HG03558 (cell line): ENCODE results near the gene TXNRD2.
"Not testable (repeated sequence)": the region's sequence is repeated elsewhere in the genome, so short reads cannot be mapped to it uniquely, and the experiment has no call there.

Experiments used
- ATAC-seq: cut with Tn5 transposase; IDR thresholded peaks from one replicate; pipeline ENCODE4 v1.9.1; 2021; ENCODE audit warnings: moderate number of reproducible peaks; ENCODE audit not compliant: unreplicated experiment; ENCODE audit errors: extremely low read depth

TXNRD2 gene

GRCh38 chr22:19910180-19910744, 31.4 kb downstream of the TXNRD2 start:
- ATAC-seq: no peak

GRCh38 chr22:19909350-19910179, 32.1 kb downstream of the TXNRD2 start:
- ATAC-seq: no peak

- ATAC-seq: not testable (repeated sequence)
Measured at GRCh38 chr22:19907902-19908301, 33.7 kb downstream of the TXNRD2 start.

- ATAC-seq: not testable (repeated sequence)
Measured at GRCh38 chr22:19906864-19907263, 34.8 kb downstream of the TXNRD2 start.

DNA sequence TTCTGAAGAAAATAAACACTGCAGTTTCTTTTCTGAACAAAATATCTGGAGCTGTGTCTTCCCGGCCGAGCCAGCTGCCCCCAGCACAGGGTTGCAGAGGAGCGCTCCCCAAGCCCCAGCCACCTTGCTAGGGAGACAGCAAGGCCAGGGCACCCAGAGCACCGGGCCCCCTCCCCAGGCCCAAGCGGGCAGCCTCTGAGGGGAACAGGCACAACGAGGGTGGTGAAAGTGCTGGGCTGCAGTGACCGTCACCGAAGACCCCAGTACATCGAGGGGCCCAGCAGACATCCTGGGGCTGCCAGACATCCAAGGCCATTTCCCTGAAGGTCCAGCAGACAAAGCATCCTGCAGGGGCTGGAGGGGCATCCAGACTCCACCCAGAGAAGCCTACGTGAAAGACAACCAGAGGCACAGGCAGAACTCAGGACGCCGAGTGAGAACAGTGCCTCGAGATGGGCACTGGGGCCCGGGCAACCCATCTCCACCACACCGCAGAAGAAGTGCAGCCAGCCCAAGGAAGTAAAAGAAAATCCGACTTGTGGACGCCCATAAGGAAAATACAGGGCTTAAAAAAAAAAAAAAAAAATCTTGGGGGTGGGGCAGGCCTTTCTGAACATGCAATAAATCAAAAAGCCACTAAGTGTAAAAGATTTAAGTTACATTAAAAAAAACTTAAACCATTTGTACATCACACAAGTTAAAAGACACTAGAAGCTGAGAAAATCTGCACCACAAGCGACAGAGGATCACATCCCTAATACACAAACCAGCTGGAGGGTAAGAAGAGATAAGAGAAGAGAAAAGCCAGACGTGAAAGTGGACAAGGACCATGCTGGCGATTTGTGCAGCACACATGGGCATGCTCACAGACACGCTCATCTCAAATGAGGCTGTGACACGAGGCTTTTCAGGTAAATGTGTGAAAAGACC, 36.0 kb downstream of the TXNRD2 start:
- ATAC-seq: no peak

- ATAC-seq: no peak
Measured at GRCh38 chr22:19904935-19905334, 36.7 kb downstream of the TXNRD2 start.

DNA sequence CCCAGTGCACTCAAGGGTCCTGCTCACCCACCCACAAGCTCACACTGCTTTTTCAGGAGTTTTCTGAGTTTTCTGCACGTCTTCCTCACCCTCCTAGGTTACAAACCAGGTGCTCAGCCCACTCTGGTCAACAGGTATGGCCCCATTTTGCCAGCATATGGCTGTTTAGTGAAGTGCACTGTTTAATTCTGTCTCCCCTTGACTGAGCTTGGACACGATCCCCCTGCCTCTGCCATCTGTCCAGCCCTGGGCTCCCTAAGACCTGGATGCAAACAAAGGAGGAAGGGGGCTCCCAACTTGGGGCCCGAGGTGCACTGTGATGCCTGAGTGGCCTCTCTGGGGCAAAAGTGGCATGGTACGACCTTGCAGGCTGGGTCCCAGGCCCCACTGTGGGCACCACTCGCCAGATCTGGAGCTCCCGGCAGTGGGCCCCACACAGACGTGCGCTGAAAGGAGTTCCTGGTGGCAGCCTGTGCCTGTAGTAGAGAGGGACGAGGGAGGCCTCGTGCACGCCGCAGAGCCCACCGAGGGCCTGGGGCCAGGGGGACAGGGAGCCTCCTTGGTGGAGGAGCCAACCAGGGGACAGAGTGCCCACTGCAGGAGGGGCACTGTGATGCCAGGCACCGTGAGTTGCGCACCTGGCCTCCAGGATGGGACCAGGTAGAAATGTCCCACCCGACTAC, 37.3 kb downstream of the TXNRD2 start:
- no peak for ATAC-seq

DNA sequence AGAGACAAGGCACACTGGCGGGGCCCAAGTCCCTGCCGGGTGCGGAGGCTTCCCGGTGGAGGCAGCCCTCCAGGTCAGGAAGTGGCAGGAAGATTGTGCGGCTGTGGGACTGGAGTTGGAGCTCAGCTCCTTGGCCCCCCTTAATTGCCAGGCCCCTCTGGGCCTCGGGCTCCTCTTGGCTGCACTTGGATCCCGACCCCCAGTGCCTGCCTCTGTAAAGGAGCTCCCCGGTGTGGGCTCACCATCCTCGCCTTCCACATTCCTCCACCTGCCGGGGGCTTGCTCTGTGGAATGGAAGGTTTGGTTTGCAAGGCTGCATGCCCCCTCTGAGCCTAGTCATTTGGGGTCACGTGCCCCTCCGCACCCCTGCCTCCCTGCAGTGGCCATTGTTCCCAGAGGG, 38.1 kb downstream of the TXNRD2 start:
- no peak for ATAC-seq

GRCh38 chr22:19903031-19903430, 38.6 kb downstream of the TXNRD2 start:
- ATAC-seq: no peak

DNA sequence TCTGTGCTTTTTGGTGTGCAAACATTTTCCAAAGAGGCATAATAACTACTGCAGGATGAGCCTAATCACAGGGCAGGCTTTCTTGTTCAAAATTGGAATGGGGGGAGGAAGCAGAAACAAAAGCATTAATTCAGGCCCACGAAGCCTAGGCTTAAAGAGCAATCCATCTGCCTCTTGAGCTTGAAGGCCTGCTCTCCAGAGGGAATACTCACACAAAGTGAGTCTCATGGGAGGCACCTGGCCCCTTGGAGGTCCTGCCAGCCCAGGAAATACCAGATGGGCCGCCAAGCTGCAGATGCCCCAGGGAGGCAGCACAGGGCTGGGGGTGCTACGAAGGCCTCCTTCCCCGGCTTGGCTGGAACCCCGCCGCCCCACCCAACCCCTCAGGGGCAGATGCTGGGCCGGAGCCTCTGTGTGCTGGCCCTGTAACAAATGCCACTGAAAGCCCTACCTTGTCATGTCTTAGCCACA, 39.3 kb downstream of the TXNRD2 start:
- no peak for ATAC-seq

DNA sequence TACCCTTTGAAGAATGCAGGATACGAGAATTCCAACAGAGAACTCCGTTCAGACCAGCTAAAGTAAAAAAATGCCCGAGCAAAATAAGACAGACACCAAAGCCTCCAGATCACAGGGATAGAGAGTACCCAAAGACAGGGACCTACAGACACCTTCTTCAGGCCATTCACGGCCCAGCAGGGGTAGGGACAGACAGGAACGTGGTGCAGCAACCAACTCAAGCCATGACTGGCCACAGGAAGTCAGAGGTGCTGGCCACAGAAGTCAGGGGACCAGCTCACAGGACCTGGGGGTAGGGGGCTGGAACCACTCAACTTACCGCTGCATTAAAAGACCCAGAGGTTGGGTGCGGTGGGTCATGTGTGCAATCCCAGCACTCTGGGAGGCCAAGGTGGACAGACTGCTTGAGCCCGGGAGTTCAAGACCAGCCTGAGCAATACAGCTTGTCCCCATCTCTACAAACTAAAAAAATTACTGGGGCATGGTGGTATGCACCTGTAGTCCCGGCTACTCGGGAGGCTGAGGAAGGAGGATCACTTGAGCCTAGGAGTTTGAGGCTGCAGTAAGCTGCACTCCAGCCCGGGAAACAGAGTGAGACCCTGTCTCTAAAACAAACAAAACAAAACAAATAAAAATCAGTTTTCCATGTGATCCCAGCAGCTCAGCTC, 39.9 kb downstream of the TXNRD2 start:
- no peak for ATAC-seq

DNA sequence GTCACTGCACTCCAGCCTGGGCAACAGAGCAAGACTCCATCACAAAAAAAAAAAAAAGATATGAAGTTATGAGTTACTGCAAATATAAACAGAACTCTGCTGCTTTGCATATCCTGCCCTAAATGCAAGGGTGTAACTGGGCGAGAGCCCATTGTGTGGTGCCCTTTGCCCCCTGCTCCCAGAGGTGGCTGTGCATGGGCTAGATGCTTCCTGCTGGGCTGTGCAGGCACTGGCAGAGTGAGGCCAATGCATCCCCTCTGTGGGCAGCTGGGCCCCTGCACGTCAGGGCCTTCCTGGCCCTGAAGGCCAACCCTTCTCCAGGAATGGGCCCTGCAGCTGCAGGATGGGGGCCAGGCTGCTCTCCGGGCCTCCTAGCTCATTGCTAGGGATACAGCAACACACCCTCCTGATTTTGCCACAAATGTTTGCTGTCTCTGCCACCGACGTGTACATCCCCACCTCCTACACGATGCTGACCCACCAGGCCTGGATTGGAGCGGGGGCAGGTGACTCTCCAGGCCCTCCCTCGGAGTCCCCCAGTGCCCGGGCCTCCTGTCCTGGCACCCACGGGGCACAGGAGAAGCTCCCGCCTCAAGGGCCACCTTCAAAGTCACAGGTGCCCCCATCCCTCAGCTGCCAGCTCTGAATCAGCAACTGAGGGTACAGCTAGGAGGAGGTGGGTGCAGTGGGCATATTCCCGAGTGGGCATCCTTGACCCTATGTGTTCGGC, 40.7 kb downstream of the TXNRD2 start:
- ATAC-seq: no peak

DNA sequence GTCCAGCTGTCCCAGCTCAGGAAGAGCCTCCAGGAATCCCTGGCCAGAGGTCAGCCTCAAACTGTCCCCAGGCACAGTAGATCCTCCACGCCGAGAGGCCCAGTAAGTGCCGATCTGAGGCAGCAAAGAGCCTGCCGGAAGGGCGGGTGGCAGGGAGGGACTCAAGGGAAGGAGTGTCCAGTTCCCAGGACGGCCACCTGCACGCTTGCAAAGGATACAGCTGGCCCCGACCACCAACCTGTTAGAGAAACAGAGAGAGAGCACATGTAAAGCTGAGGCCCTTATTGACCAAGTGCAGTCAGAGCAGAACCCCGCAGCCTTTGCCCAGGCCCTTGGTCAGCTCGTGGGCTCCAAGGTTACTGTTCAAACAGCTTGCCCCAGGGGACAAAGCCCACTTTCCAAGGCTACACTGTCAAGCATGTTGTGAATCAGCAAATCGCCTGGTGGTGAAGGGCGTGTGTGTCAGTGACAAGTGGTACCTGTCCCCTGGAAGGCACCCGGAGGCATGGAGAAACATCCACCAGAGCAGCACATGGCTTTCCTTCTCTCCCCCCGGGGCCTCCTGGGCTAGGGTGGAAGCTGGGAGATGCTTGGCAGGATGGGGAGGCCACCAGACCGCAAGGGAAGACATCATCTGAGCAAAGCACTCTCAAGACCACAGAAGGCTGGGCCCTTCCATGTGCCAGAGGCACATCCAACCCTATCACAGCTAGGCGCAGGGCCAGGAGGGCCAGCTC, 42.6 kb downstream of the TXNRD2 start:
- ATAC-seq: no peak

DNA sequence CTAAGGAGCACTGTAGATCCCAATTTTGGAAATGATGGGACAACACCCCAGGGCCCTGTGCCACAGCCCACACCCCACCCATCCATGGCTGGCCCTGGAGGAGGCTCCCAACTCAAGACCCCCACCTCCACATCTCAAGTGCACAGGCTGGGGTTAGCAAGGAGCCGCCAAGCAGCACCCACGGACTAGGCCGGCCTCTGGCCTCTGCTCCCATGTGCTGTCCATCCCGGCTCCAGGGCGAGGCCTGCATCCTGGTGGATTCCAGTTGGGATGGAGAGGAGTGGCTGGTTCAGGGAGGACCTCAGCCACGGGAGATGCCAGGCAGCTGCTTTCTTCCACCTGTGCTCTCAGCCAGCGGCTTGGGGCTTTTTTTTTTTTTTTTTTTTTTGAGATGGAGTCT, 43.5 kb downstream of the TXNRD2 start:
- no peak for ATAC-seq

DNA sequence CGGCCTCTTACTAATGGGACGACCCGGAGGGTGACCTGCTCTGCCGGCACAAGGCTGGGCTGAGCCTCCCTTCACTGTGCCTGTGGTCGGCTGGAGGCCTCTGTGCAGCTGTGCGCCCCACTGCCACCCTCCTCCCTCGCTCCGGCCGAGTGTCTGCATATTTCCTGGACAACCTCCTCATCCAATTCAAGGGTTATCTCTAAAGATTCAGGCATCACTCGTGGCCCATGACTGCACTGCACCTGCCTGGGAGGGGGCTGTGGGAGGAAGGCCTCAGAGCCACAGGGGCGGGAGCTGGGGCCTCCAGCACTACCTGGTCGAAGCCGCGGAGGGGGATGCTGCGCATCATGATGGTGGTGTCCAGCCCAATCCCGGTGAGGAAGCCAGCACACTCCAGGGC, 43.9 kb downstream of the TXNRD2 start:
- no peak for ATAC-seq

- no peak for ATAC-seq
Measured at GRCh38 chr22:19896665-19897355, 44.8 kb downstream of the TXNRD2 start.

- no peak for ATAC-seq
Measured at GRCh38 chr22:19895160-19895849, 46.3 kb downstream of the TXNRD2 start.
